Activated T-cell treated with anti-CD3 and anti-CD28 coated beads, Interleukin-2, amount 50 U/mL, for 24 hours (primary cell): Measurements from ENCODE around the gene TSPAN17.
"Not testable (repeated sequence)": the region's sequence is repeated elsewhere in the genome, so short reads cannot be mapped to it uniquely, and the experiment has no call there.

ENCODE experiments used
- DNase-seq: peaks from one replicate; pipeline ENCODE4 v3.0.0-alpha.2; 2020
- H3K27ac Mint-ChIP-seq: 2 replicates; pipeline ENCODE4 v1.8.0; 2020; ENCODE audit warnings: mild to moderate bottlenecking, mixed read lengths
- H3K27me3 Mint-ChIP-seq: 2 replicates; pipeline ENCODE4 v1.8.0; 2020; ENCODE audit warnings: mixed read lengths
- H3K36me3 Mint-ChIP-seq: 2 replicates; pipeline ENCODE4 v1.8.0; 2020; ENCODE audit warnings: low read depth, mixed read lengths
- H3K4me1 Mint-ChIP-seq: 2 replicates; pipeline ENCODE4 v1.8.0; 2020; ENCODE audit warnings: low read depth, mixed read lengths
- H3K4me3 Mint-ChIP-seq: 2 replicates; pipeline ENCODE4 v1.8.0; 2020; ENCODE audit warnings: mild to moderate bottlenecking, moderate library complexity, mixed read lengths
- H3K9me3 Mint-ChIP-seq: 2 replicates; pipeline ENCODE4 v1.8.0; 2020; ENCODE audit warnings: mixed read lengths

TSPAN17 gene

DNA sequence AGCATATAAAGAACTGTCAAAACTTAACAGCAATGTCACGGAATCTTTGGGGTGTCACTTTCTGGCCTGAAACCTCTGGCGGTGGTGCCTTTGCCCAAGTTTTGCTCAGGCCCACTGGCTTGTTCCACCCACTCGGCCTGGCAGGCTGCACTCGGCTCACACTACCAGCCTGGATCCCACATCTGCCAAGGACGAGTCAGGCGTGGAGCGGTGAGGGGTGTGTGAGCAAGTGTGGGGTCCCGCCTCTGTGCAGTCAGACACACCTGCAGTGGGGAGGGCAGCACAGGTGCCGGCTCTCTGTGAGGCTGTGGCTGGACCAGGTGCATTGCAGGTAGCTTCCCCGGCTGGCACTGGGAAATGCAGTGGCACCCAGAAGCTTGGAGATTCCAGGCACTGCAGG, 40.0 kb downstream of the TSPAN17 start:
- peaks cover 10% of the 10 kb centered on the region for H3K9me3 Mint-ChIP-seq
- H3K27me3 Mint-ChIP-seq = peaks cover 60% of the 10 kb centered on the region
- H3K36me3 Mint-ChIP-seq = no peaks in the 10 kb centered on the region

DNA sequence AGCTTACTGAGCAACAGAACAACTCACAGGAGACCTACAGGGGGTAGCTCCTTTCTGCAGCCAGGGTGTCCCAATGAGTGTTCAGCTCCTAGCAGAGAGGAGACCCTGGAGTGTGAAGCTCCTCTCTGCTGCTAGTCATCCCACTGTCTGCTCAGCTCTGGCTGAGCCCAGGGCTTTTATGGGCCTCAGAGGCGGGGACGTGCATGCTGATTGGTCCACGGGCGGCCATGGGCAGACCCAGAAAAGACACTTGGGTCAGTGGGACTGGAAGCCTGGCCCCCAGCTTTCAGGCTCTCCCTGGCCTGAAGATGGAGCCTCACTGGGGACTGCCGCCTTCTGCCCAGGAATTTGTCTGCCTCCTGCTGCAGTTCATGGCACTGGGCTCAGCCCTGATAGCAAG, 40.6 kb downstream of the TSPAN17 start:
- Mint-ChIP-seq H3K27me3 (peaks cover 59% of the 10 kb centered on the region), H3K9me3 (peaks cover 10% of the 10 kb centered on the region), H3K4me3 (no peak overlapping the region), H3K36me3 (no peaks in the 10 kb centered on the region), H3K4me1 (no peaks in the 10 kb centered on the region), H3K27ac (no peak overlapping the region)
- DNase-seq = no peak

More for the DNA sequence above, 40.0 kb downstream of the TSPAN17 start:
- Mint-ChIP-seq H3K27ac (no peak overlapping the region), H3K4me1 (no peaks in the 10 kb centered on the region), H3K4me3 (no peak overlapping the region)
- no peak for DNase-seq

DNA sequence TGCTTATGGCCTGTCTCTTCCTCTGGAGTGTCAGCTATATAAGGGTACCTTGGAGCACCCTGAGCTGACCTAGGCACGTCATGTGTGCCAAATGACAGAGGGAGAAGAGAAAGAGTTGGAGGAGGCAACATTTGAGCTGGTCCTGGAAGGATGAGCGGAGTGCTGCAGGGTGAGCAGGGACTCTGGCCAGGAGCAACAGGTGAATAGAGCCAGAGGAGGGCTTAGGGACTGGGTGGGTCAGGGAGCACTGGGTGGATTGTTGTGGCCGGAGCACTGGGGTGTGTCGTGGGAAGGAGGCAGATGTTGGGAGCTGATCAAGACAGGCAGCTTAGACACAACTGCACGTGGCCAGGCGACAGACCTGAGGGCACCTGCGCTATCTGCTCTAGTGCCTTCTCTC, 43.6 kb downstream of the TSPAN17 start:
- H3K27ac Mint-ChIP-seq = no peak overlapping the region
- H3K4me3 Mint-ChIP-seq = no peak overlapping the region
- H3K4me1 Mint-ChIP-seq = no peaks in the 10 kb centered on the region
- H3K9me3 Mint-ChIP-seq = peaks cover 2% of the 10 kb centered on the region
- no peak for DNase-seq
- H3K27me3 Mint-ChIP-seq = peaks cover 71% of the 10 kb centered on the region
- no peaks in the 10 kb centered on the region for H3K36me3 Mint-ChIP-seq

DNA sequence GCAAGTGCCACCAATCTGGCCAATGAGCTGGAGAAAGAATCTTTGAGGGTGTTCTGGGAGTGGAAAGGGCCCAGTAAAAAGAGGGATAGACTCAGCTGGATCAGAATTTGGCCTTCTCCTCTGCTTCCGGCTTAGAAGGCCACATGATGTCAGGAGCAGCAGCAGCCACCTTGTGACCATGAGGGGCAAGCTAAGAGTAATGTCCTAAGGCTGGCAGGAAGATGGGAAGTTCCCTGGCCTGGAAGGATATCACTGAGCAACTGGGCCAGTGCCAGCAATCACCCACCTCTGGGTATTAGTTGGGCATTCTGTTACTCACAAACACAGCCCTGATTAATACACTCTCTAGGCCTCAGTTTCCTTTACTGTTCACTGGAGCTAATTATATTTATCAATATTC, 44.2 kb downstream of the TSPAN17 start:
- Mint-ChIP-seq H3K9me3 (peaks cover 2% of the 10 kb centered on the region), H3K27me3 (peaks cover 77% of the 10 kb centered on the region), H3K4me3 (no peak overlapping the region), H3K4me1 (no peaks in the 10 kb centered on the region), H3K27ac (no peak overlapping the region), H3K36me3 (no peaks in the 10 kb centered on the region)
- no peak for DNase-seq

DNA sequence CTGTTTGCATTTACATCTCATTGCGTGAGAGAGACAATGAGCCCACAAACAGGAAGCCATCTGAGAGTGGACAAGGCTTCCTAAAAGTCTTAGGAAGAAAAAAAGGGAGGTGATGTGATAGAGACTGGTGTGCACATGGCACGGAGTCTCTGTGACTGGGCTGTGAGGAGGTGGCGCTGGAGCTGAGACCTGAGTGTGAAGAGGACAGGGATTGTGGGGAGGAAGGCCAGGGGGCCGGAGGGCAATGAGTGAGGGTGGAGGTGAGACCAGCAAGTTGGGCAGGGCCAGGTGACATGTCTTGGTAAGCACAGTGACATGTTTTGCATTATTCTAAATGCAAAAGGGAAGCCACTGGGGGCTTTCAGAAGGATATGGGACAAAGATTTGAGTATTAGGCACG, 45.0 kb downstream of the TSPAN17 start:
- Mint-ChIP-seq H3K27me3 (peaks cover 80% of the 10 kb centered on the region), H3K27ac (no peak overlapping the region), H3K36me3 (no peaks in the 10 kb centered on the region), H3K9me3 (no peaks in the 10 kb centered on the region), H3K4me3 (no peak overlapping the region), H3K4me1 (no peaks in the 10 kb centered on the region)
- no peak for DNase-seq

DNA sequence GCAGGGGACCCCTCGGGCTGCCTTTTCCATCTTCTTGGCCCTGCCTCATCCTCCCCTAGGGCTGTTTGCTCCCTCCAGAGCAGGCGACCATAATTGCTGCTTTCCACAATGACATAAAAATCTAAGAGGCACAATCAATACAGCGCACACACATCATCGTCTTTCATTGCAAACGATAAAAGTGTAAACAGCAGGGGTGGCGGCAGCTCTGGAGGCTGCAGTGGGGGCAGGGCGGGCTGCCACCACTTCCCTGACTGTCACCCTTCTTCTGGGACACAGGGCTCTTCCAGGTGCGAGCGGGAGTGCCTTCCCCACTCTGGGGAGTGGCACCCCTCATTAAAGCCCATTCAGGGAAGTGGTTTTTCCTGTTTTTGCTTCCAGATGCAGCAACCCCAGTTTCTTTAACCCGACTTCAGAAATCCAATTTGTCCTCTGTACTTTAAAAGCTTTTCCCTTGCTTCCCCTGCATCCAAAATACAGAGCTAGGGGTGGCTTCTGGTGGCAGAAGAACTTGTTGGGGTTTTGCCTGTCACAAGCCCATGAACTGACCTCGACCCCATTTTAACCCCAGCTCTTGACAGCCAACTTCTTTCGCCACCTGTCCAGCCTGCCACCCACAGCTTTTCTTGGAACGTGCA, 45.7 kb downstream of the TSPAN17 start:
- Mint-ChIP-seq H3K4me1 (no peaks in the 10 kb centered on the region), H3K4me3 (no peak overlapping the region), H3K27me3 (peaks cover 83% of the 10 kb centered on the region), H3K36me3 (no peaks in the 10 kb centered on the region), H3K27ac (no peak overlapping the region), H3K9me3 (no peaks in the 10 kb centered on the region)
- DNase-seq = no peak

DNA sequence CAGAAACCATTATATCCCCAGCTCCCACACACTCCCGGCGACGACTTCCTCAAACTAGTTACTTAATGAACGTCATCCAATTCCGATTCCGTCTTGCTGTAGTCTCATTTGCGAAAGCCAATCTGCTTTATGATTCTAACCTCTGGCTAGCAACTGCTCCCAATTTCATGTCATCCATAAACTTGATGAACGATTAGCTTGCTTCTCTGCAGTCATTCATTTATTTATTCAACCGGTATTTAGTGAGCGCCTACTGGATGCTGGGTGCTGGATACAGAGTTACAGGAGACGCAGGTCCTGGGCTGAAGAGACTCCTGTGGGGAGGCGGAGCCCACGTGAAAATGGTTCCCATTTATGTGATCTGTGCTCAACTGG, 46.2 kb downstream of the TSPAN17 start:
- DNase-seq = no peak
- Mint-ChIP-seq H3K27ac (no peak overlapping the region), H3K4me1 (no peaks in the 10 kb centered on the region), H3K4me3 (no peak overlapping the region), H3K9me3 (no peaks in the 10 kb centered on the region), H3K36me3 (no peaks in the 10 kb centered on the region), H3K27me3 (peaks cover 86% of the 10 kb centered on the region)

DNA sequence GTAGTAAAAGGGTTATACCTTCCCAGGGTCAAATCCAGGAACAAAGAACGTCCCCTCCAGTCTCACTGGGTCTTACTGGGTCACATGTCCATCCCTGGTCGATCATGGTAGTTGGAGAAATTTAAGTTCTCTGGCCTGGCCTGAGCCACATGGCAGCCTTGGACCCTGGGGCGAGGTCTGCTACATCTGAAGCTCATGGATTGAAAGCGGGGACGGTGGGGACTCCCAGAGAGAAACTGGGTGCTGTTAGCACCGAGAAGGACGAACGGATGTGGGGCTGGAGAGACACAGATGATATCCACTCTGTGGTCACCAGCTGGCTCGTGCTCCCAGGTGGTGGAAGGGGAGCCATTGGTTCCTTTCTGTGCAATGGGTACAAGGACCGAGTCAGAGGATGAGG, 46.9 kb downstream of the TSPAN17 start:
- no peaks in the 10 kb centered on the region for H3K9me3 Mint-ChIP-seq
- no peaks in the 10 kb centered on the region for H3K36me3 Mint-ChIP-seq
- H3K4me1 Mint-ChIP-seq = no peaks in the 10 kb centered on the region
- no peak overlapping the region for H3K4me3 Mint-ChIP-seq
- DNase-seq = no peak
- H3K27me3 Mint-ChIP-seq = peaks cover 91% of the 10 kb centered on the region
- no peak overlapping the region for H3K27ac Mint-ChIP-seq

DNA sequence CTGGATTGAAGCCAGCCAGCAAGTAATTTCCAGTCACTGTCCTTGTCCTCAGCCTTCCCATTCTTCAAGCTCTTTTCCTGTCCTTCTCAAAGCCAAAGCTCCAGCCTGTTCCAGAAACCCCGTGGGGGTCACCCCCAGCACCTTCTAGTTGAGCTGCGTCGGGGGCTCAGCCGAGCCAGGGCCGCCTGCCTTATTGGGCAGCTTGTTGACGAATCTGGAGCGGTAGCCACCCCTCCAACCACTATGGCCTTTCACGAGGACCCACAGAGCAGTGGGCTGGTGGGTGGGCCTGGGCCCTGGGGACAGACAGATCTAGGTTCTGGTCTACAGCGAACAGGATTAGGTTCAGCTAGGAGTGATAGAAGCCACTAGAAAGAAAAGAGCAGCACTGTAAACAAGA, 47.3 kb downstream of the TSPAN17 start:
- Mint-ChIP-seq H3K27me3 (peaks cover 88% of the 10 kb centered on the region), H3K4me1 (no peaks in the 10 kb centered on the region), H3K27ac (no peak overlapping the region), H3K4me3 (no peak overlapping the region), H3K36me3 (no peaks in the 10 kb centered on the region), H3K9me3 (no peaks in the 10 kb centered on the region)
- no peak for DNase-seq

DNA sequence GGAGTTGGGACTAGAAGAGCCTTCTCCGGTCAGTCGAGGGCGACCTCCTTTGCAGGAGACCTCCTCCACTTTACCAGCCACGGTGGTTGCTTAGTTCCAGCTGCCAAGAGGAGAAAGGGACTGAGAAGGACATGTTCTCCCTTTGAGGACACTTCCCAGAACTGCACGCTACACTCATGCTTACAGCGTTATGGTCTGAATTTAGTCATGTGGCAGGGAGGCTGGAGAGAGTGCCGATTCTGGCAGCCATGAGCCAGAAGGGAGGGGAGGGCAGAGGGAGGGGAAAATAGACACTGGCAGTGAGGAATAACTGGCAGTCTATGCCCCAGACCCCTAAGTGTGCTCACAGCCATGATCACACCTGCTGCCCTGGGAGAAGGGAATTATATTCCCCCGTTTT, 47.8 kb downstream of the TSPAN17 start:
- Mint-ChIP-seq H3K4me3 (no peak overlapping the region), H3K36me3 (no peaks in the 10 kb centered on the region), H3K27me3 (peaks cover 87% of the 10 kb centered on the region), H3K27ac (no peak overlapping the region), H3K4me1 (no peaks in the 10 kb centered on the region), H3K9me3 (no peaks in the 10 kb centered on the region)
- no peak for DNase-seq

DNA sequence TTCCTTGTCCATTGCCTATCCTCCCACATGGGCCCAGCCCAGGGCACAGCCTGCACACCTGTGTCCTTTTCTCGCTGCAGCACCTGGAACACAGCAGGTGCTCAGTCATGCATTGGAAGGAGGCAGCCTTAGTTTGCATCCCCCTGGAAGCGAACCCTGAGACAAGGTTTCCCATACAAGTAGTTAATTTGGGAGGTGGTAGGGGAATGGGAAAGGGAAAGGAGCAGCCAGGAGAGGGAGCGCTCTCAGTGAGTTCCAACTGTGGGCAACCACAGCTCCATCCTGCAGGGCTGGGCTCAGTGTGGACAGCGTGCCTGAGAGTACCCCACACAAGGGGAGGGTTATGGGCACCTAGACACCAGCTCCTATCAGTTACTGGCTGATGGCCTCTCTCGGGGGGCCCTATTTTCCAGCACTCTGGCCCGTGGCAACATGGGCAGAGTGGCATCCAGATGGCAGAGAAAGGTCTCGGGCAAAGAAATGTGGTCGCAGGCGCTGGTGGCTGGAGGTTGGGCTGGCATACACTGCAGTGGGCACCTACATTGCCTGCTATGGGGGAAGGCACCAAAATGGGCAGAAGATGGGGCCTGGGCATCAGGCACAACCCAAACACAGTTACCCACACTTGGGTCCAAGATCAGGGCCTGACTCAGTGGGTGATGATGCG, 50.1 kb downstream of the TSPAN17 start:
- H3K9me3 Mint-ChIP-seq = no peaks in the 10 kb centered on the region
- H3K4me3 Mint-ChIP-seq = no peak overlapping the region
- no peaks in the 10 kb centered on the region for H3K36me3 Mint-ChIP-seq
- H3K27me3 Mint-ChIP-seq = peaks cover 85% of the 10 kb centered on the region
- DNase-seq = no peak
- no peaks in the 10 kb centered on the region for H3K4me1 Mint-ChIP-seq
- H3K27ac Mint-ChIP-seq = no peak overlapping the region

DNA sequence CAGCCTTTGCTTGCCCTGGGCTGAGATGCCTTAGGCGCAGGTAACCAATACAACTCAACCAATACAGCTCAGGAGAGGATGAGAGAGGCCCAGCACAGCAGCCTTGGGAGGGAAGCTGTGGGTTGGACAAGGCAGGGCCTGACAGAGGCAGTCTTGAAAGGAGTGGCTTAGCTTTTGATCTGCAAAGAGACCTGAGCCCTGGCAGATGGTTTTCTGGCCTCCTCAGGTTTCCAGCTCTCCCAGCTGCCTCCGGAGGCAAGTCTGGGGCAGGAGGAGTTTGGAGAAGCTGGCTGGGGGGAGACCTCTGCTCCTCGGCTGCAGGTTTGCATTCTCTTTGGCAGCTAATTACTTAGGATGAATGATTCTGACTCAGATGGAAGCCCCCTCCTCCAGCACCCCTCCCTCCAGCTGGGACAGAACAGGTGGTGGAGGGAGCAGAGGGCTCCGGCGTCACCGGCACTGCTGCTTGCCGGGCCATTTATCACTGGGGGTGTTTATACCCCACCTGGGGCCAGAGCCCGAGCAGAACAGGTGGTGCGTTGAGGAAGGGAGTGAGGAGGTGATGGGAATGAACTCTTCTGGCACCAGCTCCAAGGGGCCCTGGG, 50.8 kb downstream of the TSPAN17 start:
- DNase-seq = no peak
- H3K36me3 Mint-ChIP-seq = no peaks in the 10 kb centered on the region
- H3K27ac Mint-ChIP-seq = no peak overlapping the region
- peaks cover 79% of the 10 kb centered on the region for H3K27me3 Mint-ChIP-seq
- H3K4me3 Mint-ChIP-seq = no peak overlapping the region
- H3K4me1 Mint-ChIP-seq = no peaks in the 10 kb centered on the region
- H3K9me3 Mint-ChIP-seq = no peaks in the 10 kb centered on the region

DNA sequence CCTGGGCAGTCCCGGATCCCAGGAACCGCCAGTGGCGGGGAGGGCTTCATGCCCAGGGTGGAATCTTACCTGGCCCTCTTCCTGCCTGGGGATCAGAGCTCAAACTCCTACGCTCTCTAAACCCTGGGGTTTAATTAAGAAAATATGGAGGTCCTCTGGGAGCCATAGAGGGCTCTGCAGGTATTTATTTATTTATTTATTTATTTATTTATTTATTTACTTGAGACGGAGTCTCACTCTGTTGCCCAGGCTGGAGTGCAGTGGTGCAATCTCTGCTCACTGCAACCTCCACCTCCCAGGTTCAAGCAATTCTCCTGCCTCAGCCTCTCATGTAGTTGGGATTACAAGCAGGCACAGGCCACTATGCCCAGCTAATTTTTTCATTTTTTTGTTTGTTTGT, 52.2 kb downstream of the TSPAN17 start:
- H3K4me1 Mint-ChIP-seq, H3K36me3 Mint-ChIP-seq, DNase-seq, H3K9me3 Mint-ChIP-seq, H3K4me3 Mint-ChIP-seq, H3K27ac Mint-ChIP-seq: not testable (repeated sequence)
- peaks cover 75% of the 10 kb centered on the region for H3K27me3 Mint-ChIP-seq

DNA sequence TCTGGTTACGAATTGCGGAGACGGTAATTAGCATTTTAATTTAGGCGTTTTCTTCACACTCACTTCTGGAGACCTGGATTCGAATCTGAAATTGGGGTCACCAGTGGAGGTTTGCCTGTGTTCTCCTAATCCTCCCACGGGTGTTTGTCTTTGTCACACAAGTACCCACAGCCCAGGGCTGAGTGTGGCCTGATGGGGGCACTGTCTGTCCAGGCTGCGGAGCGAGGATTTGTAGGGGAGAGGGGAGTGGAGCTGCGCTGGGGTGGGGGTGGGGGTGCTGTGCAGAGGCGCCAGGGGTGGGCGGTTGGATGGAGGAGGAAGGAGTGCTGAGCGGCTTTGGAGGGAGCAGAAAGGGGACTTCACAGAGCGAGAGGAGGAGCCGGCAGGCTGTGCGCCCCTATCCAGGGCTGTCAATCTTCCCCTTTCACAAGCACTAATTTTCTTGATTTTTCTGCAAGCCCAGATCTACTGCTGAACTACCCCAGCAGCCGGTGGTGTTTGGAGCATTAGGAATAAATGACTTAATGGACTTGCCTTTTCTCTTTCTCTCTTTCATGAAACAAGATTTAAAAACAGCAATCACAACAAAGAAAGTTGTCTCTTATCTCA, 53.1 kb downstream of the TSPAN17 start:
- DNase-seq = peak; percentile 36

More for the DNA sequence above, 53.1 kb downstream of the TSPAN17 start:
- peaks cover 68% of the 10 kb centered on the region for H3K27me3 Mint-ChIP-seq
- H3K4me1 Mint-ChIP-seq = no peaks in the 10 kb centered on the region
- no peaks in the 10 kb centered on the region for H3K9me3 Mint-ChIP-seq
- no peak overlapping the region for H3K4me3 Mint-ChIP-seq
- H3K27ac Mint-ChIP-seq = no peak overlapping the region
- H3K36me3 Mint-ChIP-seq = no peaks in the 10 kb centered on the region
